Measurements from ENCODE around the gene NAALADL2.

The NAALADL2 gene

DNA sequence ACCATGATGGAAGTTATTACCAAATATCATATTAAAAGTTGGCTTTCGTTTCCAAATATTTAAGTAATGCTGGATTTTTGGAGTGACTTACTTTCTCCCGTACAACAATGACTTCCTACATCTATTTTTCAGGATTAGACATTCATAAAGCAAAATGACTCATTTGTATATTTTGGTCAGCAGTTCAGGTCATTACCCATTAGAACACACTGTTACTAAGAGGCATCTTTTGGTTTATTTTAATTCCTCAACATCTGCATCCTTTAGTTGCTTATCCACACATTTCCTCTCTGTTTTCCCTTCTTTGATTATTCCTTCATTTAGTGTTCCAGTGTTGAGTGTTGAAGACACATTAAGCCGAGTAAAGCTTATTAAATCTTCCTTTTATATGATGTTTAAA, 348.2 kb downstream of the NAALADL2 start:
- DNase-seq (ENCODE audit: low spot score), result no peak

DNA sequence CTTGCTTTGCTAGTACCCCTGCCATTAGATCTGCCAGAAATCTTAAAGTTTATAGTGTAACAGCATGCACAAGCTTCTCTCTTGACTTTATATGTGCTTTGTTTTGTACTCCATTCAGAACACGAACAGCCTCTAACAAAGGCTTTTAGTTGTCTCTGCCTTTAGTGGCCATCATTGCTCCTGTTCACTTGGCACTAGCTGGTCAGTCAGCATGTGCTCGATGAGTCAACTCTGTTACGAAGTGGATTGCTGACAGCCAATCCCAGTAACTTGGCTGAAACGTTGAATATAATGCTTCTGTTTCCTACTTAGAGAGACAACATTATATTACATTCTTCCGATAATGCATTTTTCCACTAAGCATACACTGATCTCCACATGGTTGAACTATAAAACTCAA, 349.2 kb downstream of the NAALADL2 start:
- DNase-seq (ENCODE audit: low spot score), result no peak

DNA sequence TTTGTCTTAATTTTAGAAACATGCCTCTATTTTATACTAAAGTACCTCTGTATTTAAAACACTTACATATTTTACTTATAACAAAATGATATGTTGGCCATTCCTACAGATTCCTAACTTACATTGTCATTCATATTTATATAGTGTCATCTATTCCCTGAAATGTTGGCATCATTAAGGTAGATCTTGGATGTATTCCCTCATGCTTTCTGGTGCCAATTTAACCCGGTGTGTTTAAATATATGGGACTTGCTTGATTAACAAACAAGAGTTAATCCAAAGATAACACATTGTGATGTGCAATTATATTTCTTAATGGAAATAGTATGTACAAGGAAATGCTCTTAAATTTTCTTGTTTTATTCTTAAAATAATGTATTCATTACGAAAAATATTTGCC, 352.3 kb downstream of the NAALADL2 start:
- no peak for DNase-seq (ENCODE audit: low spot score)

DNA sequence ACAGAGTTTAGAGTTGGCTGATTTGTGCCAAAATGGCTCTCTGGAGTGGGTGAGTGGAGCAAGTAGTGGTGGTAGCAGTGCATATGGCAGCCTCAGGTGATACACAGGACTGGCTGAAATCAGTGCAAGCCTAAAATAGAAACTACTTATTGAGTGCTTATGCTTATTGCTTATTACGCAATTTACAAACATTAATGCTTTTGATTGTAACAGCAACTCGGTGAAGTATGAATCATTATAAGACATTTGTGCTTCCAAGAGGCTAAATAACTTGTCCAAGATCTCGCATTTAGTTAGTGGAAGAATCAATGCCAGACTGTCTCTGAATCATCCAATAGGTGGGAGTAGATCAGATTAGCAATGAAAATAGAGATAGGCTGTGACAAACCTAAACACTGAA, 353.8 kb downstream of the NAALADL2 start:
- no peak for DNase-seq (ENCODE audit: low spot score)

DNA sequence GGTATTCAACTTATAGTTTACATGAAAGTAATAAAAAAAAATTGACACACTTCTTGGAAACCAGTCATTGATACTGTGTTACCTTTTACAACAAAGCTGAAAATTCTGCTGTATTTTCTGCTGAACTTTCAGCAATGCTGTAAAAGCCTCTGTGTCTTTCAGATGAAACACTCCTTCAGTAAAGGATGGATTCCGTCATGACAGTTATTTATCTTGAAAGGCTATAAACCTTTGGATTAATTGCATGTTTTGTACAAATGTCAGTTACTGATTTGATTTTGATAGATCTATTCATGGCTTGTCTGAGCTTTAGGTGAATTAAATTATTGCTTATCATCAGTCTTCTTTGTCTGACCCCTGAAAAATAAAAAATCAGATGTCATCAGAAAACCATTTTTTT, 355.1 kb downstream of the NAALADL2 start:
- no peak for DNase-seq (ENCODE audit: low spot score)

DNA sequence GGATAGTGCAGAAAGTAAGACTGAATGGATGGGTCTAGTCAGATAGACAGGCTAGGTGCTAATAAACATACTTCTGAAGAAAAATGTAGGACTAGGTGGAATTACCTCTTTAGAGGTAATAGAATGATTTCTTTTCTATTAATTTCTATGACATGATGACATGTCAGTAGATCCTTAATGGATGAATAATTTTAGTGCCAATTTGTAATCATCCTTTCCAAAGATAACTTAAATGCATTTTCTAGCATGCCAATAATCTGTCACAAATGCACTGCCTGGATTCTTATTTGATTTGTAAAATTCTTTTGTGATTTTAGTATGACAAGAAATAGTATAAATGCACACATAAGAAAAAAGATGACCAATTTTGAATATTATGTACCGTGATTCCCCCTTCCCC, 356.7 kb downstream of the NAALADL2 start:
- DNase-seq (ENCODE audit: low spot score), result no peak

DNA sequence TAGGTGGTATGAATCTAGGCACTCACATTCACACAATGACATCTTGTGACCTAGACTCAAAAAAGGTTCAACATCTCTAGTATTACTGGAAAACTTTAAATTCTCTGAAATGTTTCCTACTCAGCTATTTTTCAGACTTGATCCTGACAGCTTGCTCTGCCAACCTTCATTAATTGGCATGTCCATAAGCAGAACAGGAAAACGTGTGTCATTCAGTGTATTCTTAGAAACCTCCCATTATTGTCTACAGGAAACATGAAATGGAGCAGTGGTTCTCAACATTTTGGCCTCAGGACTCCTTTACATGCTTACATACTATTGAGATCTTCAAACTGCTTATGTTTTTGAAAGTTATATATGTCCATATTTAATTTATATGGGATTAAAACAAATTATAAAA, 363.2 kb downstream of the NAALADL2 start:
- DNase-seq (ENCODE audit: low spot score), result no peak

DNA sequence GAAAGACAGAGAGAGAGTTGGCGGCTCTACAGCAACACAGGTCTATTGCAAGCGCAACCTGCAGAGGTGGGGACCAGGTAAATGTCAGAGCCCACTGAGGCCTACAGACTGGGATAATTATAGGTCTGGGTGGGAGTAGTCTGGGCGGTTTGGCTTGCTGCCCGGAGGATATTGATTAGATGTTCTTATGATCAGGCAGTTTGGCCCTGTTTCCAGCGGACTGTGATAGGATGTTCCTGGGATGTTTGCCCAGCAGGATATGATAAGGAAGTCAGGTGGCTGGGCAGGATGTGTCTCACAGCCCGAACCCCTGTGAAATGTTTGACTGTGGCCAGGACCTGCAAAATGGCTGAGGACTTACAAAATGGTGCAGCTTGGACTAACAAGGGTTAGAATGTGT, 364.9 kb downstream of the NAALADL2 start:
- DNase-seq (ENCODE audit: low spot score), result no peak

DNA sequence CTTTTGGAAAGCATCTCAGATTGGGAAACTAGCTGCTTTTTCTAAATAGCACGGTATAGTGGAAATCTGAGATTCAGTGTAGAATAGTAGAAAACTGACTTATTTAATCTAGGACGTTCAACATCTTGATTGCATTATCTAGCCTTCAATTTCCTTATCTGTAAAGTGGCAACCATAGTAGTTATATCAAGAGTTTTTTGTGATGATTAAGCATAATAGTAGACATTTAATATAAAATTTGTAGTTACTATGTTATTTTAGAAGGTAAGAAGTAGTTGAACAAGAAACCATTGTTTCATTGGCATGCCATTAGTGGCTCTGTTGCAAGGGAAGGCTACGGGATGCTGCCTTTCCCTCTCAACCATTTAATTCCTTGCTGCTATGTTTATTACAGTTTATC, 367.3 kb downstream of the NAALADL2 start:
- no peak for DNase-seq (ENCODE audit: low spot score)

DNA sequence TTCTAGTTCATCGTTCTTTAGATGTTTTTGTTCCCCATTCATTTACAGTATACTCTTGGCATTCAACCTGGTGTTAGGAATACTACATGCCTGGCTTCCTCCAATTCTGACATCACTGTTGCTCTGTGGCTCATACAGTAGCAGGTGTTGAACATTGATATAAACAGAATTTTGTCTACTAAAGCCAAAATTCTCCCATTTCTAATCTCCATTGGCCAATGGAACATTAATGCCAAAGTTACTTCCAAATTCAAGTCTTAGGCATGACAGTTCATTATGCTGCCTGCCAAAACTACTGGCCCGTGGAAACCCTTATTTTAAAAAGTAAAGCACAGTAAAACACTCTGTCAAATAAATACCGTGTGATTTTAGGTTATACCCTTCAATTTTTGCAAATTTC, 368.0 kb downstream of the NAALADL2 start:
- no peak for DNase-seq (ENCODE audit: low spot score)

DNA sequence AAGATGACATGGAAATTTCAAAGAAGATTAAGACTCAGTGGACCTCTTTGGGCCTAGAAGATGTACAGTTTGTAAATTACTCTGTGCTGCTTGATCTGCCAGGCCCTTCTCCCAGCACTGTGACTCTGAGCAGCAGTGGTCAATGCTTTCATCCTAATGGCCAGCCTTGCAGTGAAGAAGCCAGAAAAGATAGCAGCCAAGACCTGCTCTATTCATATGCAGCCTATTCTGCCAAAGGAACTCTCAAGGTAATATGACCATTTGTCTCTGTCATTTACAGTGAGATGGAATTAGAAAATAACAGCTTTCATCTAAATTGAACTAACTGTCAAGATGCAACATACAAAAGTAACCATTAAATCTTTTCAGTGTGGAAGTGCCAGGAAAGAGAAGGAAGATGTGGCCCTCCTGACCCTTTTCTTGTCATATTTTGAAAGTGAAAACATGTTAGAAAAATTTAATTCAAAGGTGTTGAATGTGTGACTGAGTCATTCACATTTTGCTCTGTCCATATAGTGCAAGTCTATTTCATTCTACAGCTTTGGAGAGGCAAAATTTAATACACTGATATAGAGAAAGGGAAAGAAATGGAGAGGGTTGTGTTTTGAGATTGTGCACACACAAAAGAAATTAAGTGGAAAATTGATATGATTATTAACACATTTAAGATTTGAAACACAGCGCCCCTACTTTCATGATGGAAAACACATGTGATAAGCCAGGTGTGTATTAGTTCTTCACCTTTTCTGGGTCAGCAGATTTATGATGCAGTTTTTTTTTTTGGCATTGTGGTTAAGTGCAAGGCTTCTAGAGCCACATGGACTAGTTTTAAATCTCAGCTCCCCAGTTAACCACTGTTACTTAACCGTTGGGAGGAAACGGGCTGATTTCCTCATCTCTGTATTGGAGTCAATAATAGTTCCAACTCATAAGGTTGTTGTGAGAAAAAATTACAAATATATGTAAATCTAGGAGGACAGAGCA, 375.1 kb downstream of the NAALADL2 start:
- no peak for DNase-seq (ENCODE audit: low spot score)

DNA sequence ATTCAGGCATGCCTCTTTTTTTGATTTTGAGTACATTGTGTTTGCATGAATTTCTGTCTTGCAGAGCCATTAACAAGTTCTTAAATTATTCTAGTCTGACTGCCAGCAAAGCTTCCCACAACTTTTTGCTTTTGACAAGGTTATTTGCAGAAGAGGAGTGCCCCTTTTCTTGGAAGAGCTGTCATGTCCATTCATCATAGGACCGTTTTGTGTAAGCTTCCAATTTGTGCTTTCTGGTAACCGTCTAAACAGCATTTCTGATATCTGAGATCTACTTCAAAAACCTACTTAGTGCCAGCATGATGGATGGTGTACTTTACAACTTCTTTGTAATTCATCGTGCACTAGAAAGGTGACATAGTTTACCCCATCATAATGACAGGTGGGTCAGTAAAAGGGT, 379.7 kb downstream of the NAALADL2 start:
- DNase-seq (ENCODE audit: low spot score), result no peak

DNA sequence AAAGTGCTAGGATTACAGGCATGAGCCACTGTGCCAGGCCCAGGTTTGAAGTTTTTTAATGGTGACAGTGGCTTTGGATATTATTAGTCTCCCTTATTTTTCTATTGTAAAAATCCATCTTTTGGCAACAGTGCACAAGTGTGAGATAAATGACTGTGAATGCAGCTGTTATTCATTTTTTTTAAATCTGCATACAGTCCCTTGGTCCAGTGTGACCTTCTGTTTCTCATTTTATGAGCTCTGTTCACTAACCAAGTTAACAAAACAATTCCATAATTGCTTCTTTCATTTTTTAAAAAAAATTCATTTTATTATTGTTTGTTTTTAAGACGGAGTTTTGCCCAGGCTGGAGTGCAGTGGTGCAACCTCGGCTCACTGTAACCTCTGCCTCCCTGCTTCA, 381.8 kb downstream of the NAALADL2 start:
- no peak for DNase-seq (ENCODE audit: low spot score)

DNA sequence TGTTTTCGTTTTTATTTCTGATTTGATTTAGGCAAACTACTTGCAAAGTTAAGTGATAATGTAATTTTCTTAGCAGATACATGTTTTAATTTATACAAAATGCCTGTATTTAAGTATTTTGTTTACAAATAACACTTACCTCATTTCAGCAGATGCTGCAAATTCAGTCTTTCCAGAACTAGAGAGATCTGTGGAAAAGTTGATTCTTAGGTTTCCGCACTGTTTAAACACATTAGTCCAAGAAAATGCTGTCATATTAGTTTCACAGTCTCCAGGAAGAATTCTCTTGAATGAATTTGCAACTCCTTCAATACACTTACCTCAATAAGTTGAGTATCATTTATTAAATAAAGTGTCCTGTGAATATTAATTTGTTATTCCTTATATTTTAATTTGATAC, 383.1 kb downstream of the NAALADL2 start:
- no peak for DNase-seq (ENCODE audit: low spot score)

DNA sequence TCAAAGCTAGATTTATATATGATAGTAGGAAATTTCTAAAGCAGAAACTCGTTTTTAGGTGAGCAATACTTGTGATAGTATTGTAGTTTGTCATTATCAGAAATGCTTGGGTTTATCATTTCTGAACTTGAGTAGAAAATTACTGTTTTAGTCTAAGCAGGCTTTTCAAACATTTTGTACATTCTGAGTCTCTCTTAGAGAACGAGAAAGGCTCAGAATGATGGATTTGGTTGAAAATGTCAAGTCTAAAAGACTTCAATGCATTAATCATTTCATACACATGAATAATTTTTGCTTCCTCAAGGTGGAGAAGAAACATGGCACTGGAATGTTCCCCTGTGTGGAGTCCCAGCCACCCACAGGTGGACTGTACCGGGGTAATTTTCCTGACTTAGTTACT, 387.1 kb downstream of the NAALADL2 start:
- DNase-seq (ENCODE audit: low spot score), result no peak

DNA sequence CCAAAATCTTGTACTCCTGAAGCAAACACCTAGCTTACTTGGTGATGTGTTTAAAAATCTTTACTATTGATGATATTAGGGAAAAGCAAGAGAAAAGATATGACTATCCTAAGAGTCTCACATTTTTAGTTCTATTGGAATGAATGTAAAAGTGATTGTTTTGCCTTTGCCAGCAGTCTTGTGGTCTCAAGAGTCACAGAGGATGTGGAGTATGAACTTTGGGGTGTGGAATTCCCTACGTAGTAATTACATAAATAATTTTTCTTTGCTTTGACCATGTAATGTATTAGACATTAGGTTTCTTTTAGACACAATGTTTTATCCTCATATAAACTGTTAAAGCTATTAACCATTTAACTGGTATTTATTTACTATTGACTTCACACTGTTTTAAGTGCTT, 387.6 kb downstream of the NAALADL2 start:
- DNase-seq (ENCODE audit: low spot score), result no peak

DNA sequence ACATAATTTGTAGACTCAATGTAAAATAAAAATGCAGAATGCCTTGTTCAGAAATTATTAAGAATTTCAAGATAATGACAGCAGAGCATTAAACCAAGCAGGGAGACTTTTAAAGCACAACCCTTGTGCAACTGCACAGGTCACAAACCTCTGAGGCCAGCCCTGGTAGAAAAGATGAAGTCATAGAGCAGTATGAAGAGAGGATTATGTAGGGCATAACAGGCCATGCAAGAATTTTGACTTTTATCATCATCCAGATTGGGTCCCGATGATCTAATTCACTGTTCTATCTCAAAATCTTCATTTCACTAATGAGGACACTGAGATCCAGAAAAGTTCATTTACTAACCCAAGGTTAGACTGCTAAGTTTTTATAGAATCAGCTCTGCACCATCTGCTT, 388.5 kb downstream of the NAALADL2 start:
- DNase-seq (ENCODE audit: low spot score), result no peak

DNA sequence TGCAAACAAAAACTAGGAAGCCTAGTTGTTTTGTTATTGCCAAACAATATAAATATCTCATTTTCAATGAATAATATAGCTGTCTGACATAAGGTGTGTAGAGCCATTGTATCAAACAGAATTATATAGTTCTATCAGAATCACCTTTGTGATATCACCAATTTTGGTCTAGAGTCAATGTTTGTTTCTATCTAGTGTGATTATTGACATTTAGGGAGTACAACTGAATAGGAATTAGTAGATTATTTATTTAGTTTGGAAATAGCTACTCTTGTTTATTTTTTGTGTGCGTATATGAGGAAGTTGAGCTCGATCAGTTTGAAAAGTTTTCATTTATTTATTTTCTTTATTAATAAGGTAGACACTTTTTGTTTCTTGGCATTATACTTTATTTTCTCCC, 389.7 kb downstream of the NAALADL2 start:
- no peak for DNase-seq (ENCODE audit: low spot score)

DNA sequence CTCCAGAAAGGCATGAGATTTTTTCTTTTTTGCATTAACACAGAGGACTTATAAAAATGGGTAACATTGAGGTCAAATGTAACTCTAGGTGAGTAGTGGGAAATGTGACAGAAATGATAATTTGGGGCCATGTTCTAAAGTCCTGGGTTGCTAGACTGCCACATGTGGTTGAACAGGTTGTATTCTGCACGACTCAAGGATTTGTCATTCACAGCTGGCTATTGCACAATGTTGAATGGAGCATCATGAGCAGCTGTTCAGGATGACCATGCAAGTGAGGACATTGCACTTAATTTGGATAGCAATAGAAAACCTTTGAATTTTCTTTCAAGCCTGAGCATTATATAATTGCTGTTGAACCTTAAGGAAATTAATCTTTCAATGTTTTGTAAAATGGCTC, 396.6 kb downstream of the NAALADL2 start:
- peak; percentile 16 for DNase-seq (ENCODE audit: low spot score)

DNA sequence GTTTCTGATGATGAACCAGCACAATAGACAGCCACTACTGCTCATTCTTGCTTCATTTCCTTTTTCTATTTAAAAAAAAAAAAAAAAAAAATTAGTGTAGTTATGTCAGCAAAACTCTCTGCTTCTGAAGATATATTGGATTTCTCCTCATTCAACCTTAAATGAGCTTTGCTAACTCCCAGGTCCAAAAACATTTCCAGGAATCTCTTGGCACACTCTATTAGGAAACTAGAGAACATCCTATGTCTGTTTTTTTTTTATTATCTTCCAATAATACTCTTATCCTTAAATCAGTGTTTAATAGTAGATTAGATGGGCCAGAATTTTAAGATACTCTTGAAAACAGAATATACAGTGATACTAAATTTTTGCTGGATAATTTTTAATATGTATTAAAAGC, 398.0 kb downstream of the NAALADL2 start:
- no peak for DNase-seq (ENCODE audit: low spot score)

DNA sequence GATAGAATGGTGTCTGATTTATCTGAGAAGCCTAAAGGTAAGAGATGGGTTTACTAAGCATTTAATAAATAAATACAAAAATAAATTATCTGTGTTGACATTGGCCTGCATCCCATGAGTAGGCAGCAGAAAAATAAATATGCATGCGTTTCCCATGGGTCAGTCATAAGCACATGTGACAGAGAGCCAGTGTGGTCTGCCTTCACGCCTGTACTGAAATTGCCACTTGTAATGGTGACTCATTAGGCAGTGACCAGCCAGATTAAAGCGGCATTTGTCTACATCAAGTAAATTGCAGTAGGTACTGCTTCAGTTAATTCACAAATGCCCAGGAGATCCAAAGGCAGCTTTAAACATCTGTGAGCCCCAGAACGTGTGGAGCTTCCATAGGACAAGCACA, 399.6 kb downstream of the NAALADL2 start:
- DNase-seq (ENCODE audit: low spot score), result no peak

DNA sequence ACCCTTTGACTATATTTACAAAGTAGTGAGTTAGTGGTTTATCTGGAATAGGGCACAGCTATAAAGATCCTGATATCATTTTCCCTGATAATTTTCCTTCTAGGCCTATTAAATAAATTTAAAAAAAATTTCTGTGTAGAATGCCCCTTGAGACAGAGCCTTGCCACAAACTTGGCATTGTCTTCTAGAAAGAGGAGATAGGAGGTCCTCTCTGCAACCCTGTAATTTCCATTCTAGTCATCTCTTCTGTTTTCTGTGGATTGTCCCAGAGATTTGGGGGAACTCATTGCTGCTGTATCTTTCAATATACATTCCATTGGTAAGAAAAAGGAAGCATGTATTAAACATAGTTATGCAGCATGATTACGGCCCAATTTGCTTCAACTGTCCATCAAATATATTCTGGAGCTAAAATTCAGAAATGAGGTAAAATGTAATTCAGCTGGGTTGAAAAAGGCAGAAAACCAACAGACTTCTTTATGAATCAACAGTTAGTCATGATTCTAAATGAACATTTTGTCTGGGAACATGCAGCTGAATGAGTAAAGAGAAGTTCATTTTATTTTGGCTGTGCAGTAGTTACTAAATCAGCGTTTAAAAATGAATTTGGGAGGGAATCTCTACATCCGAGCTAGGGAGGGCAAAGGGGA, 401.1 kb downstream of the NAALADL2 start:
- DNase-seq (ENCODE audit: low spot score), result peak; percentile 26

DNA sequence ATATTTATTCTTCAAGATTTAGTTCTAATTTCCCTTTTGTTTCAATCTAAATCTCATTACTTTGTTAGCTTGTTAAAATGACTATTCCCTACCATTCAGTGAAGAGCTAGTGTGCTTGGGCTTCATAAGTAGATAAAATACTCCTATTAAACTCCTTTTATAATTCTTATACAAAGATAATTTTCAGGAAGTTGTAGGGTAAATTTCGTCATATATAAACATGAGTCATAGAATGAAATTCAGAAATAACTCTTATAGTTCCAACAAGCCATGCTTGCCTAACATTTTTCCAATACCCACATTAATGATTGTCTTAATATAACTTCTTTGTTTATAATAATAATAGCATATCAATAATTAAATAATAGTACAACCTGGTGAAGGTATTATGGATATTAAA, 407.3 kb downstream of the NAALADL2 start:
- no peak for DNase-seq (ENCODE audit: low spot score)

DNA sequence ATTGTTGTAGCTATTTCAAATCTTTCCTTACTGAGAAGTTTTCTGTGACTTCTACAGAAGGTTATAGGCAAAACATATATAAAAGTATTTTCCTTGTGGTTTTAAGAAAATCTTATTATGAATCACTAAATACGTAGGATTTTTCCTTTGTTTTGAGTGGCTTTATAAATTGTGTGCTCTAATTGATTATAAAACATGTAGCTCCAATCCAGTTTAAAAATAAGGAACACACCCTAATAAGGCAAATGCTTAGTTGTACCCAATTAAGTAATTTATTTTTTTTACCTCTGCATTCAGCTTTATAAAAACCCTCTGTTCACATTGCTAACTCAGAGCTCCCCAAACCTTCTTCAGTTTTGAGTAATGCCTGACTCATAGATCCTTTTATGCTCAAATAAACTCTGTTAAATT, 408.0 kb downstream of the NAALADL2 start:
- peak; percentile 17 for DNase-seq (ENCODE audit: low spot score)
